ENCODE measurements around the gene TUBB1.

TUBB1 gene

GRCh38 chr20:59019217-59019616 is at the start of gene TUBB1:
Gene TUBB1 (plus strand): TSS chr20:59019429. CDS start chr20:59019523, 94 bp downstream.
- Histone ChIP-seq H3K4me1 (peaks cover 30% of the 10 kb centered on the region), H3K27ac (no peak within 1 kb of the TSS)

GRCh38 chr20:58969439-58969838 is 49.8 kb upstream of the TUBB1 start:
- H3K9me3 ChIP-seq: peaks cover 9% of the 10 kb centered on the region
- H3K4me3 ChIP-seq: no peak overlapping the region
- H3K9ac ChIP-seq: no peak overlapping the region
- H3K4me1 ChIP-seq: no peaks in the 10 kb centered on the region
- H3K4me2 ChIP-seq: no peak overlapping the region
- H3K36me3 ChIP-seq: no peaks in the 10 kb centered on the region
- H3K27me3 ChIP-seq: no peaks in the 10 kb centered on the region
- no peaks in the 10 kb centered on the region for H4K20me1 ChIP-seq
- TF ChIP-seq Cebpa-rat (IDR thresholded peaks at IDR 0.05): no peak
- H3K27ac ChIP-seq: no peak overlapping the region

More at GRCh38 chr20:59019217-59019616, at the start of gene TUBB1:
- H4K20me1 ChIP-seq: peaks cover 15% of the 10 kb centered on the region
- no peak within 1 kb of the TSS for H3K9ac ChIP-seq
- H3K27me3 ChIP-seq: no peaks in the 10 kb centered on the region
- H3K36me3 ChIP-seq: peaks cover 27% of the 10 kb centered on the region
- no peak within 1 kb of the TSS for H3K4me2 ChIP-seq
- H3K4me3 ChIP-seq: no peak within 1 kb of the TSS
- no peak for TF ChIP-seq Cebpa-rat (IDR thresholded peaks at IDR 0.05)
- no peaks in the 10 kb centered on the region for H3K9me3 ChIP-seq

GRCh38 chr20:58970146-58970545 is 49.1 kb upstream of the TUBB1 start:
- no peak overlapping the region for H3K4me2 ChIP-seq

GRCh38 chr20:58971429-58971828 is 47.8 kb upstream of the TUBB1 start:
- Histone ChIP-seq H3K36me3 (no peaks in the 10 kb centered on the region), H3K4me3 (no peak overlapping the region), H3K27me3 (no peaks in the 10 kb centered on the region), H3K9ac (no peak overlapping the region), H3K4me2 (no peak overlapping the region), H3K4me1 (no peaks in the 10 kb centered on the region), H3K9me3 (peaks cover 28% of the 10 kb centered on the region), H4K20me1 (no peaks in the 10 kb centered on the region), H3K27ac (no peak overlapping the region)
- no peak for TF ChIP-seq Cebpa-rat (IDR thresholded peaks at IDR 0.05)

More at GRCh38 chr20:58970146-58970545, 49.1 kb upstream of the TUBB1 start:
- Histone ChIP-seq H3K9ac (no peak overlapping the region), H3K4me3 (no peak overlapping the region), H3K36me3 (no peaks in the 10 kb centered on the region), H3K27me3 (no peaks in the 10 kb centered on the region), H3K9me3 (peaks cover 16% of the 10 kb centered on the region), H3K4me1 (no peaks in the 10 kb centered on the region), H4K20me1 (no peaks in the 10 kb centered on the region), H3K27ac (no peak overlapping the region)
- TF ChIP-seq Cebpa-rat (IDR thresholded peaks at IDR 0.05): no peak

- TF ChIP-seq Cebpa-rat (IDR thresholded peaks at IDR 0.05): no peak
- H3K9me3 ChIP-seq: peaks cover 31% of the 10 kb centered on the region
Measured at GRCh38 chr20:58973179-58973578, 46.0 kb upstream of the TUBB1 start.

GRCh38 chr20:58973866-58974265 is 45.4 kb upstream of the TUBB1 start:
- no peak overlapping the region for H3K4me2 ChIP-seq
- peaks cover 29% of the 10 kb centered on the region for H3K9me3 ChIP-seq
- no peaks in the 10 kb centered on the region for H3K36me3 ChIP-seq
- H3K27ac ChIP-seq: no peak overlapping the region
- no peaks in the 10 kb centered on the region for H4K20me1 ChIP-seq
- TF ChIP-seq Cebpa-rat (IDR thresholded peaks at IDR 0.05): no peak
- no peak overlapping the region for H3K4me3 ChIP-seq
- no peak overlapping the region for H3K9ac ChIP-seq
- H3K4me1 ChIP-seq: no peaks in the 10 kb centered on the region
- no peaks in the 10 kb centered on the region for H3K27me3 ChIP-seq

More at GRCh38 chr20:58973179-58973578, 46.0 kb upstream of the TUBB1 start:
- no peak overlapping the region for H3K4me2 ChIP-seq
- no peaks in the 10 kb centered on the region for H3K27me3 ChIP-seq
- H3K27ac ChIP-seq: no peak overlapping the region
- no peaks in the 10 kb centered on the region for H4K20me1 ChIP-seq
- no peaks in the 10 kb centered on the region for H3K36me3 ChIP-seq
- H3K4me3 ChIP-seq: no peak overlapping the region
- H3K4me1 ChIP-seq: no peaks in the 10 kb centered on the region
- no peak overlapping the region for H3K9ac ChIP-seq

GRCh38 chr20:58975353-58975752 is 43.9 kb upstream of the TUBB1 start:
- H4K20me1 ChIP-seq: no peaks in the 10 kb centered on the region
- no peak overlapping the region for H3K9ac ChIP-seq
- peaks cover 4% of the 10 kb centered on the region for H3K4me1 ChIP-seq
- H3K27me3 ChIP-seq: no peaks in the 10 kb centered on the region
- TF ChIP-seq Cebpa-rat (IDR thresholded peaks at IDR 0.05): no peak
- H3K9me3 ChIP-seq: peaks cover 23% of the 10 kb centered on the region
- H3K36me3 ChIP-seq: no peaks in the 10 kb centered on the region
- H3K27ac ChIP-seq: no peak overlapping the region
- no peak overlapping the region for H3K4me2 ChIP-seq
- no peak overlapping the region for H3K4me3 ChIP-seq

- Histone ChIP-seq H3K9me3 (peaks cover 23% of the 10 kb centered on the region), H3K36me3 (no peaks in the 10 kb centered on the region), H3K4me2 (no peak overlapping the region), H3K4me3 (no peak overlapping the region), H3K9ac (no peak overlapping the region), H3K4me1 (peaks cover 8% of the 10 kb centered on the region), H3K27ac (no peak overlapping the region), H4K20me1 (no peaks in the 10 kb centered on the region), H3K27me3 (no peaks in the 10 kb centered on the region)
- TF ChIP-seq Cebpa-rat (IDR thresholded peaks at IDR 0.05): no peak
Measured at GRCh38 chr20:58976061-58976730, 43.0 kb upstream of the TUBB1 start.

GRCh38 chr20:58978351-58979190 is 40.7 kb upstream of the TUBB1 start:
- Histone ChIP-seq H3K4me1 (peaks cover 25% of the 10 kb centered on the region), H3K36me3 (no peaks in the 10 kb centered on the region), H3K27me3 (no peaks in the 10 kb centered on the region), H3K27ac (no peak overlapping the region), H3K9me3 (peaks cover 23% of the 10 kb centered on the region), H4K20me1 (peaks cover 13% of the 10 kb centered on the region), H3K4me3 (no peak overlapping the region), H3K9ac (no peak overlapping the region), H3K4me2 (no peak overlapping the region)
- TF ChIP-seq Cebpa-rat (IDR thresholded peaks at IDR 0.05): no peak

All from BLaER1 (cell line).